SK-N-SH treated with all-trans-retinoic acid at 6 μM for 48 hours (cell line): ENCODE data around the gene RBBP4.
"Not testable (repeated sequence)": the region's sequence is repeated elsewhere in the genome, so short reads cannot be mapped to it uniquely, and the experiment has no call there.

Experiments
- ATAC-seq: fragments of 200-7000 bp; cut with Tn5 transposase; 3 replicates; pipeline ENCODE4 v1.9.1; 2020; ENCODE audit warnings: mild to moderate bottlenecking, moderate library complexity
- ARNTL ChIP-seq: fragments of 450-650 bp; formaldehyde crosslinking; IDR thresholded peaks from 2 replicates; pipeline ENCODE4 v1.5.0; 2020; ENCODE audit warnings: low read depth, mild to moderate bottlenecking, moderate library complexity, borderline replicate concordance
- BACH2 ChIP-seq: fragments of 250-450 bp; sonication (Bioruptor Pico); IDR thresholded peaks from 2 replicates; pipeline ENCODE4 v1.9.0; 2021; ENCODE audit warnings: mild to moderate bottlenecking, borderline replicate concordance
- ESRRG ChIP-seq: fragments of 250-450 bp; sonication (Bioruptor Pico); IDR thresholded peaks from 2 replicates; pipeline ENCODE4 v1.6.1; 2021; ENCODE audit warnings: mild to moderate bottlenecking
- GLIS3 ChIP-seq: fragments of 250-450 bp; sonication (Bioruptor Pico); IDR thresholded peaks from 2 replicates; pipeline ENCODE4 v1.5.0; 2020; ENCODE audit warnings: mild to moderate bottlenecking, moderate library complexity
- ISL1 ChIP-seq: fragments of 250-450 bp; sonication (Bioruptor Pico); IDR thresholded peaks from 2 replicates; pipeline ENCODE4 v2.1.2; 2022; ENCODE audit warnings: mild to moderate bottlenecking, moderate library complexity
- PPARA ChIP-seq: fragments of 250-450 bp; sonication (Bioruptor Pico); IDR thresholded peaks from 2 replicates; pipeline ENCODE4 v1.5.0; 2020; ENCODE audit warnings: mild to moderate bottlenecking, borderline replicate concordance
- RARB ChIP-seq: fragments of 250-450 bp; sonication (Bioruptor Pico); IDR thresholded peaks from 2 replicates; pipeline ENCODE4 v1.8.0; 2021; ENCODE audit warnings: mild to moderate bottlenecking, moderate library complexity
- SNAI2 ChIP-seq: fragments of 250-450 bp; sonication (Bioruptor Pico); IDR thresholded peaks from 2 replicates; pipeline ENCODE4 v1.5.0; 2020; ENCODE audit warnings: mild to moderate bottlenecking, moderate library complexity
- TCF4 ChIP-seq: fragments of 250-450 bp; sonication (Bioruptor Pico); IDR thresholded peaks from 2 replicates; pipeline ENCODE4 v1.8.0; 2021; ENCODE audit warnings: mild to moderate bottlenecking, moderate library complexity, borderline replicate concordance
- TOX ChIP-seq: fragments of 250-450 bp; sonication (Bioruptor Pico); IDR thresholded peaks from 2 replicates; pipeline ENCODE4 v1.8.0; 2021; ENCODE audit warnings: mild to moderate bottlenecking, moderate library complexity, borderline replicate concordance
- ZC3H10 ChIP-seq: fragments of 250-450 bp; sonication (Bioruptor Pico); IDR thresholded peaks from 2 replicates; pipeline ENCODE4 v1.5.1; 2021; ENCODE audit warnings: mild to moderate bottlenecking, moderate library complexity
- ZFP3 ChIP-seq: fragments of 250-450 bp; sonication (Bioruptor Pico); IDR thresholded peaks from 2 replicates; pipeline ENCODE4 v1.5.0; 2020; ENCODE audit warnings: mild to moderate bottlenecking, moderate library complexity
- ZFP30 ChIP-seq: fragments of 450-650 bp; formaldehyde crosslinking; IDR thresholded peaks from 2 replicates; pipeline ENCODE4 v1.5.0; 2022; ENCODE audit warnings: mild to moderate bottlenecking, moderate library complexity
- ZNF565 ChIP-seq: fragments of 450-650 bp; formaldehyde crosslinking; conservative IDR thresholded peaks from 2 replicates; pipeline ENCODE4 v1.5.0; 2020; ENCODE audit warnings: low read depth, mild to moderate bottlenecking, moderate library complexity
- ZNF70 ChIP-seq: fragments of 450-650 bp; formaldehyde crosslinking; IDR thresholded peaks from 2 replicates; pipeline ENCODE4 v1.5.0; 2020; ENCODE audit warnings: mild to moderate bottlenecking, moderate library complexity
- ZNF8 ChIP-seq: fragments of 450-650 bp; formaldehyde crosslinking; IDR thresholded peaks from 2 replicates; pipeline ENCODE4 v1.5.0; 2020; ENCODE audit warnings: mild to moderate bottlenecking, moderate library complexity
- TF ChIP-seq, protein P1 (sequence below): fragments of 250-450 bp; sonication (Bioruptor Pico); IDR thresholded peaks from 2 replicates; pipeline ENCODE4 v1.8.0; 2020; ENCODE audit warnings: mild to moderate bottlenecking, moderate library complexity, borderline replicate concordance
- TF ChIP-seq, protein P2 (sequence below): fragments of 250-450 bp; sonication (Bioruptor Pico); IDR thresholded peaks from 2 replicates; pipeline ENCODE4 v1.5.0; 2020; ENCODE audit warnings: mild to moderate bottlenecking, moderate library complexity
- TF ChIP-seq, protein P3 (sequence below): fragments of 250-450 bp; sonication (Bioruptor Pico); IDR thresholded peaks from 2 replicates; pipeline ENCODE4 v1.5.1; 2020; ENCODE audit warnings: low read depth, mild to moderate bottlenecking, moderate library complexity
- TF ChIP-seq, protein P4 (sequence below): fragments of 250-450 bp; sonication (Bioruptor Pico); IDR thresholded peaks from 2 replicates; pipeline ENCODE4 v1.8.0; 2021; ENCODE audit warnings: low read depth, mild to moderate bottlenecking, moderate library complexity, borderline replicate concordance
- TF ChIP-seq, protein P5 (sequence below): fragments of 250-450 bp; sonication (Bioruptor Pico); IDR thresholded peaks from 2 replicates; pipeline ENCODE4 v1.5.1; 2021; ENCODE audit warnings: mild to moderate bottlenecking, moderate library complexity

The RBBP4 gene

DNA sequence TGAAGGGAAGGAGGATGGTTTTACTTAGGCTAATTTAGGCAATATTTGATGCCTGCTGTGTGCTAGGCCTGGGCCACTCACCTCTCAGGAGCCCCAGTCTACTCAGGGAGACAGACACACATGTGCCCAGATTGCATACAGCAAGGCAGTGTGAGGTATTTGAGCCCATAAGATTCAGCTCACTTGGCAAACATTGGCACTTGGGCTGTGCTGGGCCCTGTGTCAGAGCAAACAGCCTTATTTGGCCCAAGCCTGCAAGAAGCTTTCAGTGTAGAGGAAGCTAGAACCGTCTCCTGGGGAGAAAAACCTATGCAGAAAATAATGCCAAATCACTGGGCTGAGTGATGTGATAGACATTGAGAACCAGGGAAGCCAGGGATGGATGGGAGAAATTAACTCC is 55.5 kb downstream of the RBBP4 start:
- TF ChIP-seq SNAI2 (CRISPR knock-in tag) (no peak), ZFP3 (no peak), PPARA (CRISPR knock-in tag) (no peak), ZNF8 (CRISPR knock-in tag) (no peak), GLIS3 (no peak)
- TF ChIP-seq, protein P1, sequence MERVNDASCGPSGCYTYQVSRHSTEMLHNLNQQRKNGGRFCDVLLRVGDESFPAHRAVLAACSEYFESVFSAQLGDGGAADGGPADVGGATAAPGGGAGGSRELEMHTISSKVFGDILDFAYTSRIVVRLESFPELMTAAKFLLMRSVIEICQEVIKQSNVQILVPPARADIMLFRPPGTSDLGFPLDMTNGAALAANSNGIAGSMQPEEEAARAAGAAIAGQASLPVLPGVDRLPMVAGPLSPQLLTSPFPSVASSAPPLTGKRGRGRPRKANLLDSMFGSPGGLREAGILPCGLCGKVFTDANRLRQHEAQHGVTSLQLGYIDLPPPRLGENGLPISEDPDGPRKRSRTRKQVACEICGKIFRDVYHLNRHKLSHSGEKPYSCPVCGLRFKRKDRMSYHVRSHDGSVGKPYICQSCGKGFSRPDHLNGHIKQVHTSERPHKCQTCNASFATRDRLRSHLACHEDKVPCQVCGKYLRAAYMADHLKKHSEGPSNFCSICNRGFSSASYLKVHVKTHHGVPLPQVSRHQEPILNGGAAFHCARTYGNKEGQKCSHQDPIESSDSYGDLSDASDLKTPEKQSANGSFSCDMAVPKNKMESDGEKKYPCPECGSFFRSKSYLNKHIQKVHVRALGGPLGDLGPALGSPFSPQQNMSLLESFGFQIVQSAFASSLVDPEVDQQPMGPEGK (CRISPR knock-in tag): no peak
- TF ChIP-seq, all 23 proteins: peak for 0
- ATAC-seq: no peak

DNA sequence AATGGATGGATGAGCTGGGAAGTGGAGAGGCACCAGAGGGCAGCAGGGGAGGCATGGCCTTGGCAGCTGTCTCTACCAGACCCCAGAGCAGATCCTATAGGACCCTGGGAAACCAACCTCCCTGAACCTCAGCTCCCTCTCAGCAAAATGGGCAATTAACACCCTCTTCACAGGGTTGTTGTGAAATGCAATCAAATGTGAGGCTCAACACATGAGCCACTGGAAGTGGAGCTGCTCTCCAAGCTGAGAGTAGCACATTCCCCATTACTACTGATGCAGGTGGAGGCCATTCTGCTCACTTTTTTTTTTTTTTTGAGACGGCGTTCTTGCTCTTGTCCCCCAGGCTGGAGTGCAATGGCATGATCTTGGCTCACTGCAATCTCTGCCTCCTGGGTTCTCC is 58.1 kb downstream of the RBBP4 start:
- no peak for ATAC-seq
- TF ChIP-seq ZNF8 (CRISPR knock-in tag): no peak
- TF ChIP-seq ARNTL (CRISPR knock-in tag): no peak
- TF ChIP-seq, protein P2, sequence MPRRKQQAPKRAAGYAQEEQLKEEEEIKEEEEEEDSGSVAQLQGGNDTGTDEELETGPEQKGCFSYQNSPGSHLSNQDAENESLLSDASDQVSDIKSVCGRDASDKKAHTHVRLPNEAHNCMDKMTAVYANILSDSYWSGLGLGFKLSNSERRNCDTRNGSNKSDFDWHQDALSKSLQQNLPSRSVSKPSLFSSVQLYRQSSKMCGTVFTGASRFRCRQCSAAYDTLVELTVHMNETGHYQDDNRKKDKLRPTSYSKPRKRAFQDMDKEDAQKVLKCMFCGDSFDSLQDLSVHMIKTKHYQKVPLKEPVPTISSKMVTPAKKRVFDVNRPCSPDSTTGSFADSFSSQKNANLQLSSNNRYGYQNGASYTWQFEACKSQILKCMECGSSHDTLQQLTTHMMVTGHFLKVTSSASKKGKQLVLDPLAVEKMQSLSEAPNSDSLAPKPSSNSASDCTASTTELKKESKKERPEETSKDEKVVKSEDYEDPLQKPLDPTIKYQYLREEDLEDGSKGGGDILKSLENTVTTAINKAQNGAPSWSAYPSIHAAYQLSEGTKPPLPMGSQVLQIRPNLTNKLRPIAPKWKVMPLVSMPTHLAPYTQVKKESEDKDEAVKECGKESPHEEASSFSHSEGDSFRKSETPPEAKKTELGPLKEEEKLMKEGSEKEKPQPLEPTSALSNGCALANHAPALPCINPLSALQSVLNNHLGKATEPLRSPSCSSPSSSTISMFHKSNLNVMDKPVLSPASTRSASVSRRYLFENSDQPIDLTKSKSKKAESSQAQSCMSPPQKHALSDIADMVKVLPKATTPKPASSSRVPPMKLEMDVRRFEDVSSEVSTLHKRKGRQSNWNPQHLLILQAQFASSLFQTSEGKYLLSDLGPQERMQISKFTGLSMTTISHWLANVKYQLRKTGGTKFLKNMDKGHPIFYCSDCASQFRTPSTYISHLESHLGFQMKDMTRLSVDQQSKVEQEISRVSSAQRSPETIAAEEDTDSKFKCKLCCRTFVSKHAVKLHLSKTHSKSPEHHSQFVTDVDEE (CRISPR knock-in tag): no peak
- TF ChIP-seq ESRRG: no peak
- TF ChIP-seq, protein P3, sequence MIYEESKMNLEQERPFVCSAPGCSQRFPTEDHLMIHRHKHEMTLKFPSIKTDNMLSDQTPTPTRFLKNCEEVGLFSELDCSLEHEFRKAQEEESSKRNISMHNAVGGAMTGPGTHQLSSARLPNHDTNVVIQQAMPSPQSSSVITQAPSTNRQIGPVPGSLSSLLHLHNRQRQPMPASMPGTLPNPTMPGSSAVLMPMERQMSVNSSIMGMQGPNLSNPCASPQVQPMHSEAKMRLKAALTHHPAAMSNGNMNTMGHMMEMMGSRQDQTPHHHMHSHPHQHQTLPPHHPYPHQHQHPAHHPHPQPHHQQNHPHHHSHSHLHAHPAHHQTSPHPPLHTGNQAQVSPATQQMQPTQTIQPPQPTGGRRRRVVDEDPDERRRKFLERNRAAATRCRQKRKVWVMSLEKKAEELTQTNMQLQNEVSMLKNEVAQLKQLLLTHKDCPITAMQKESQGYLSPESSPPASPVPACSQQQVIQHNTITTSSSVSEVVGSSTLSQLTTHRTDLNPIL: no peak
- TF ChIP-seq, protein P4, sequence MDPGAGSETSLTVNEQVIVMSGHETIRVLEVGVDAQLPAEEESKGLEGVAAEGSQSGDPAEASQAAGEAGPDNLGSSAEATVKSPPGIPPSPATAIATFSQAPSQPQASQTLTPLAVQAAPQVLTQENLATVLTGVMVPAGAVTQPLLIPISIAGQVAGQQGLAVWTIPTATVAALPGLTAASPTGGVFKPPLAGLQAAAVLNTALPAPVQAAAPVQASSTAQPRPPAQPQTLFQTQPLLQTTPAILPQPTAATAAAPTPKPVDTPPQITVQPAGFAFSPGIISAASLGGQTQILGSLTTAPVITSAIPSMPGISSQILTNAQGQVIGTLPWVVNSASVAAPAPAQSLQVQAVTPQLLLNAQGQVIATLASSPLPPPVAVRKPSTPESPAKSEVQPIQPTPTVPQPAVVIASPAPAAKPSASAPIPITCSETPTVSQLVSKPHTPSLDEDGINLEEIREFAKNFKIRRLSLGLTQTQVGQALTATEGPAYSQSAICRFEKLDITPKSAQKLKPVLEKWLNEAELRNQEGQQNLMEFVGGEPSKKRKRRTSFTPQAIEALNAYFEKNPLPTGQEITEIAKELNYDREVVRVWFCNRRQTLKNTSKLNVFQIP: no peak
- TF ChIP-seq ZFP30 (CRISPR knock-in tag): no peak
- no peak for TF ChIP-seq ZNF565 (CRISPR knock-in tag)
- no peak for TF ChIP-seq BACH2 (CRISPR knock-in tag)
- no peak for TF ChIP-seq TCF4
- no peak for TF ChIP-seq SNAI2 (CRISPR knock-in tag)
- TF ChIP-seq TOX: no peak
- TF ChIP-seq, all 23 proteins: peak for 0

DNA sequence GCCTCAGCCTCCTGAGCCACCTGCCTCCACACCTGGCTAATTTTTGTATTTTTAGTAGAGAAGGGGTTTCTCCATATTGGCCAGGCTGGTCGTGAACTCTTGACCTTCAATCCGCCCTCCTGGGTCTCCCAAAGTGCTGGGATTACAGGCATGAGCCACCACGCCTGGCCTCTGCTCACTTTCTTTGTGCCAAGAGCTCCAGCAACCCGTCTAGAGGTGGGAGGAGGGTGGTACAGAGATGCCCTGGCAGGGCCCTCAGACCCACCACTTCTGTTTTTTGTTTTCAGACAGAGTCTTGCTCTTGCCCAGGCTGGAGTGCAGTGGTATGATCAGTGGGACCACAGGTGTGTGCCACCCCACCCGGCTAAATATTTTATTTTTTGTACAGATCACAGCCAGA is 58.5 kb downstream of the RBBP4 start:
- no peak for TF ChIP-seq ZFP3
- no peak for ATAC-seq

DNA sequence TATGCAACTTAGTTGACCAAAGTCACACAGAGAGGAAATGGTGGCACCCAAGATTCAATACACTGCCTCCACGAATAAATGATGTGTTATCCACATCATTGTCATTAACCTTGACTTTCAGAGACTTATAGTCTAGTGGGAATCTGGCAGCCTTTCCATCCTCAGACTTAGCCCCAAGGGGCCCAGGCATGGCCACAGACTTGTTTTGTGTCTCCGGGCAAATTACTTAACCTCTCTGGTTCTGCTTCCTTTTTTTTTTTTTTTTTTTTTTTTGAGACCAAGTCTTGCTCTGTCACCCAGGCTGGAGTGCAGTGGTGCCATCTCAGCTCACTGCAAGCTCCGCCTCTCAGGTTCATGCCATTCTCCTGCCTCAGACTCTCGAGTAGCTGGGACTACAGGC is 60.2 kb downstream of the RBBP4 start:
- ATAC-seq: not testable (repeated sequence)

DNA sequence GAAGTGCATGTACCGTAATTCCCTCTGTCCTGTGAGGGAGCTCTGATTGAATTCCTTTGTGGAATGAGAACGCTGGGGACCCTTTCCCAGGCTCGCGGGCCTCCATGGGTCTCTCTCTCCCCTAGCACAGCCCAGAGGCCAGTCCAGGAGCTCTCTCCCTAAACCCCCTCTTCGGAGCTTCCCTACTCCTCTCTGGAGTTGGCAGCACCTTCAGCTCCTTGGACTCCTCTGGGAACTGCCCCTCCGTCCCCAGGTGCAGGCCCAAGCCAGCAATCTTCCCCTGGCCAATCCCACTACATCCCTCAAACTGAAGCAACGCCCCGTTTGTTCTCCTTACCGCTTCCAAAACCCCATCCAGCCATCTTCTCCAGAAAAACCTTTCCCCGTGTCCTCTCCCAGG is 62.1 kb downstream of the RBBP4 start:
- TF ChIP-seq TCF4 (no peak), ZC3H10 (CRISPR knock-in tag) (no peak), ESRRG (no peak), ZNF8 (CRISPR knock-in tag) (no peak), ISL1 (CRISPR knock-in tag) (no peak), ZNF70 (CRISPR knock-in tag) (no peak), RARB (no peak), GLIS3 (no peak), BACH2 (CRISPR knock-in tag) (no peak), TOX (no peak), SNAI2 (CRISPR knock-in tag) (no peak)
- TF ChIP-seq, protein P5, sequence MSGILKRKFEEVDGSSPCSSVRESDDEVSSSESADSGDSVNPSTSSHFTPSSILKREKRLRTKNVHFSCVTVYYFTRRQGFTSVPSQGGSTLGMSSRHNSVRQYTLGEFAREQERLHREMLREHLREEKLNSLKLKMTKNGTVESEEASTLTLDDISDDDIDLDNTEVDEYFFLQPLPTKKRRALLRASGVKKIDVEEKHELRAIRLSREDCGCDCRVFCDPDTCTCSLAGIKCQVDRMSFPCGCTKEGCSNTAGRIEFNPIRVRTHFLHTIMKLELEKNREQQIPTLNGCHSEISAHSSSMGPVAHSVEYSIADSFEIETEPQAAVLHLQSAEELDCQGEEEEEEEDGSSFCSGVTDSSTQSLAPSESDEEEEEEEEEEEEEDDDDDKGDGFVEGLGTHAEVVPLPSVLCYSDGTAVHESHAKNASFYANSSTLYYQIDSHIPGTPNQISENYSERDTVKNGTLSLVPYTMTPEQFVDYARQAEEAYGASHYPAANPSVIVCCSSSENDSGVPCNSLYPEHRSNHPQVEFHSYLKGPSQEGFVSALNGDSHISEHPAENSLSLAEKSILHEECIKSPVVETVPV (CRISPR knock-in tag): no peak
- TF ChIP-seq, protein P1 (CRISPR knock-in tag): no peak
- TF ChIP-seq, protein P2 (CRISPR knock-in tag): no peak
- no peak for ATAC-seq
